ENCODE measurements around the gene LRP1B. TPM values are rescaled to one million over a fixed set of nuclear protein-coding genes. Genes with fewer than 3 reads are reported as not detected.
A peak's percentile ranks its signal among the peaks of the same experiment; 100 is the strongest.

LRP1B gene
- polyA plus RNA-seq, 2 of the 4 experiments (the other 2 are of a cell fraction), result 0.03 TPM; not detected in 1

DNA sequence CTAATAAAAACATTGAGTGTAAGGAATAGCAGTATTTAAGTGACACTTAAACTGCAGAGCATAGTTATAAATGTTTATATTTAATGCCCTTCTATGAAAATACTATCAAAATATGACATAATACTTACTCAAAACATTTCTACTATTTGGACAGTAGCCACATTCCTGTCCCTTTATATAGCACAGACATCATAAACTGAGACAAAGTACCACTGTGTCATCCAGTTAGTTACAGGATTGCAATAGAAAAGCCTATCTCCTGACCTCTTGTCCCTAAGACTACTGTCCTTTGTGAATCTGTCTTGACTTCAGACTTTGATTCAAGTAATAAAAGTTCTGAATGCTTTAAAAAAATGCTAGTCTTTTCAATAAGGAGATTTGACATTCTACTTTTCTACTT, 1822.1 kb downstream of the LRP1B start:
- TF ChIP-seq RAD21 (conservative IDR thresholded peaks at IDR 0.05 in 1 of 2, IDR thresholded peaks at IDR 0.05 in 1 of 2) (no peak), JUNB (IDR thresholded peaks at IDR 0.05) (no peak), FOSB (CRISPR knock-in tag; IDR thresholded peaks at IDR 0.05) (no peak), CHD2 (IDR thresholded peaks at IDR 0.05; ENCODE audit: low read length, partially characterized antibody) (no peak), GATA3 (IDR thresholded peaks at IDR 0.05; ENCODE audit: borderline replicate concordance) (no peak), MYC (IDR thresholded peaks at IDR 0.05; ENCODE audit: borderline replicate concordance, low read length) (no peak), SMC3 (IDR thresholded peaks at IDR 0.05) (no peak), RFX5 (IDR thresholded peaks at IDR 0.05) (no peak)
- TF ChIP-seq, protein P1, sequence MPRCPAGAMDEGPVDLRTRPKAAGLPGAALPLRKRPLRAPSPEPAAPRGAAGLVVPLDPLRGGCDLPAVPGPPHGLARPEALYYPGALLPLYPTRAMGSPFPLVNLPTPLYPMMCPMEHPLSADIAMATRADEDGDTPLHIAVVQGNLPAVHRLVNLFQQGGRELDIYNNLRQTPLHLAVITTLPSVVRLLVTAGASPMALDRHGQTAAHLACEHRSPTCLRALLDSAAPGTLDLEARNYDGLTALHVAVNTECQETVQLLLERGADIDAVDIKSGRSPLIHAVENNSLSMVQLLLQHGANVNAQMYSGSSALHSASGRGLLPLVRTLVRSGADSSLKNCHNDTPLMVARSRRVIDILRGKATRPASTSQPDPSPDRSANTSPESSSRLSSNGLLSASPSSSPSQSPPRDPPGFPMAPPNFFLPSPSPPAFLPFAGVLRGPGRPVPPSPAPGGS (IDR thresholded peaks at IDR 0.05), result no peak
- ChIA-PET CTCF (no interaction called here), POLR2A (no interaction called here)
- ATAC-seq (no peak), DNase-seq (ENCODE audit: low read depth in 1 of 2, low spot score in 1 of 2) (no peak), FAIRE-seq (no peak)
- Histone ChIP-seq H3K4me1 (no peaks in the 10 kb centered on the region), H3K9me3 (no peaks in the 10 kb centered on the region), H3K4me2 (no peak overlapping the region), H3K4me3 (no peak overlapping the region), H3K27ac (no peak overlapping the region)

DNA sequence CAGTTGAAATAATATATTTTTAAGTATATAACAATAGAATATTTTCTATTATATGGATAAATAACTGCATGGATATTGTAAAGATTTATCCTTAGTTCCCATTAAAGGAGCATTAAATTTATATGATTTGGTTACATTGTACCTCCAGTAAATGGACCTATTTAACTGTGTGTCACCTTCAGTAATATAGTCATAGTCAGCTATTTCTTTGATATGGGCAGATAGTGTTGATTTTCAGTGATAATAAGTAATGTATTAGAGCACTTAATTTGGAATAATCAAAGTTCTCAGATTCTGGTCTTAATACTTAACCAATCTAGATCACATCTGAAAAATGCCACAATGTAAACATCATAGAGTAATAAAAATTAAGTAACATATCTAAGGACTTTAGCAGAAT, 1823.3 kb downstream of the LRP1B start:
- DNase-seq (ENCODE audit: low read depth in 1 of 2, low spot score in 1 of 2) (no peak), ATAC-seq (no peak), FAIRE-seq (no peak)
- POLR2A ChIA-PET, result no interaction called here
- TF ChIP-seq MAFK (IDR thresholded peaks at IDR 0.05; ENCODE audit: partially characterized antibody) (peak; percentile 45), KDM5A (IDR thresholded peaks at IDR 0.05) (no peak)
- Histone ChIP-seq H3K4me1 (no peaks in the 10 kb centered on the region), H3K9me3 (no peaks in the 10 kb centered on the region), H3K4me3 (no peak overlapping the region), H3K4me2 (no peak overlapping the region), H3K27ac (no peak overlapping the region)
- CTCF ChIA-PET, result no interaction called here

DNA sequence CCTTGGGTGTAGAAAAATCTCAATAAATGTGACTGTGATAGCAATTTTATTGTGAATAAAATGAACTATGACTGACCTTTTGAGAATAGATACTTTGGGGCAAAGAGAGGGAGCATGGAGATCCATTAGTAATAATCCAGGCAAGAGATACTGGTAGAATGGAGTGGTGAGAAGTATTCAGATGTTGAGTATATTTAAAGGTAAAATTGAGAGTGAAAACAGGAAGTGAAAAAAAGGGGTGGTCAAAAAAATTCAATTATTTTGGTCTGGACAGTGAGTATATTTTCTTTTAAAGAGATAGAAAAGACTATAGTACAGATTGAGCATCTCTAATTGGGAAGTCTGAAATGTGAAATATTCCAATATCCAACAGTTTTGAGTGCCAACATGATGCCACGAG, 1835.0 kb downstream of the LRP1B start:
- no peak for ATAC-seq
- Histone ChIP-seq H3K4me3 (no peak overlapping the region), H3K9me3 (no peaks in the 10 kb centered on the region), H3K27ac (no peak overlapping the region), H3K4me2 (no peak overlapping the region), H3K4me1 (no peaks in the 10 kb centered on the region)
- no peak for FAIRE-seq
- ChIA-PET CTCF (no interaction called here), POLR2A (no interaction called here)
- WGBS (ENCODE audit: missing lambda C conversion rate), result 73% methylated on average over 1 of the region's 1 CpG
- no peak for DNase-seq (ENCODE audit: low read depth in 1 of 2, low spot score in 1 of 2)
- TF ChIP-seq HOXB5 (CRISPR knock-in tag; IDR thresholded peaks at IDR 0.05) (no peak), POLR2AphosphoS2 (conservative IDR thresholded peaks at IDR 0.05; ENCODE audit: low read length) (no peak), HEYL (CRISPR knock-in tag; IDR thresholded peaks at IDR 0.05) (no peak), RCOR1 (IDR thresholded peaks at IDR 0.05; ENCODE audit: low read depth, low read length) (no peak), ZFP36 (IDR thresholded peaks at IDR 0.05; ENCODE audit: borderline replicate concordance, partially characterized antibody) (no peak), POLR2A (IDR thresholded peaks at IDR 0.05; ENCODE audit: low read length) (no peak), HDAC2 (IDR thresholded peaks at IDR 0.05) (no peak)
- TF ChIP-seq, protein P2, sequence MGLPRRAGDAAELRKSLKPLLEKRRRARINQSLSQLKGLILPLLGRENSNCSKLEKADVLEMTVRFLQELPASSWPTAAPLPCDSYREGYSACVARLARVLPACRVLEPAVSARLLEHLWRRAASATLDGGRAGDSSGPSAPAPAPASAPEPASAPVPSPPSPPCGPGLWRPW (IDR thresholded peaks at IDR 0.05), result no peak
- TF ChIP-seq, protein P3, sequence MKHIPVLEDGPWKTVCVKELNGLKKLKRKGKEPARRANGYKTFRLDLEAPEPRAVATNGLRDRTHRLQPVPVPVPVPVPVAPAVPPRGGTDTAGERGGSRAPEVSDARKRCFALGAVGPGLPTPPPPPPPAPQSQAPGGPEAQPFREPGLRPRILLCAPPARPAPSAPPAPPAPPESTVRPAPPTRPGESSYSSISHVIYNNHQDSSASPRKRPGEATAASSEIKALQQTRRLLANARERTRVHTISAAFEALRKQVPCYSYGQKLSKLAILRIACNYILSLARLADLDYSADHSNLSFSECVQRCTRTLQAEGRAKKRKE (CRISPR knock-in tag; IDR thresholded peaks at IDR 0.05; ENCODE audit: low read depth), result no peak

DNA sequence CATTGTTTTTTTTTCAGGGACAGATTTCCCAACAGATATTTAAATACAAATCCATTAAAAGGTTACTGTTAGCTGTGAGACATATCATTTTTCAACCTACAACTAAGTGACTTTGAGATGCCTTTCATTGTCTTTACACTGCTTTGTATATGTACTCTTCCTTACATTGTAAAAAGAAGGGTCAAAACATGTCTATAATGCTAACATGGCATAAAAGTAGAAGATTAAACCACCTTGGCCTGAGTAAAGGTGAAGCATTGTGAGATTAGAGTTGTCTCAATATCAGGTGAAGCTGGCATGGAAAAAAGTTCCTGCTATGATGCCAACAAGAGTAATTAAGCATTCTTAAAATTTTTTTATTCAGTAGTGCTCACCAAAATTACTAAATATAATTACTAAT, 1842.1 kb downstream of the LRP1B start:
- ATAC-seq (no peak), DNase-seq (ENCODE audit: low read depth in 1 of 2, low spot score in 1 of 2) (no peak), FAIRE-seq (no peak)
- Histone ChIP-seq H3K4me3 (no peak overlapping the region), H3K27ac (no peak overlapping the region), H3K9me3 (no peaks in the 10 kb centered on the region), H3K4me2 (no peak overlapping the region), H3K4me1 (no peaks in the 10 kb centered on the region)
- ChIA-PET POLR2A (no interaction called here), CTCF (no interaction called here)
- no peak for TF ChIP-seq POLR2A (IDR thresholded peaks at IDR 0.05; ENCODE audit: low read length)
- TF ChIP-seq, protein P4, sequence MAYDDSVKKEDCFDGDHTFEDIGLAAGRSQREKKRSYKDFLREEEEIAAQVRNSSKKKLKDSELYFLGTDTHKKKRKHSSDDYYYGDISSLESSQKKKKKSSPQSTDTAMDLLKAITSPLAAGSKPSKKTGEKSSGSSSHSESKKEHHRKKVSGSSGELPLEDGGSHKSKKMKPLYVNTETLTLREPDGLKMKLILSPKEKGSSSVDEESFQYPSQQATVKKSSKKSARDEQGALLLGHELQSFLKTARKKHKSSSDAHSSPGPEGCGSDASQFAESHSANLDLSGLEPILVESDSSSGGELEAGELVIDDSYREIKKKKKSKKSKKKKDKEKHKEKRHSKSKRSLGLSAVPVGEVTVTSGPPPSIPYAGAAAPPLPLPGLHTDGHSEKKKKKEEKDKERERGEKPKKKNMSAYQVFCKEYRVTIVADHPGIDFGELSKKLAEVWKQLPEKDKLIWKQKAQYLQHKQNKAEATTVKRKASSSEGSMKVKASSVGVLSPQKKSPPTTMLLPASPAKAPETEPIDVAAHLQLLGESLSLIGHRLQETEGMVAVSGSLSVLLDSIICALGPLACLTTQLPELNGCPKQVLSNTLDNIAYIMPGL (CRISPR knock-in tag; IDR thresholded peaks at IDR 0.05; ENCODE audit: borderline replicate concordance), result no peak
- no peak for TF ChIP-seq CHD2 (IDR thresholded peaks at IDR 0.05; ENCODE audit: low read length, partially characterized antibody)
- TF ChIP-seq CHD4 (IDR thresholded peaks at IDR 0.05; ENCODE audit: borderline replicate concordance), result no peak
- no peak for TF ChIP-seq JUN (IDR thresholded peaks at IDR 0.05)
- TF ChIP-seq, protein P5, sequence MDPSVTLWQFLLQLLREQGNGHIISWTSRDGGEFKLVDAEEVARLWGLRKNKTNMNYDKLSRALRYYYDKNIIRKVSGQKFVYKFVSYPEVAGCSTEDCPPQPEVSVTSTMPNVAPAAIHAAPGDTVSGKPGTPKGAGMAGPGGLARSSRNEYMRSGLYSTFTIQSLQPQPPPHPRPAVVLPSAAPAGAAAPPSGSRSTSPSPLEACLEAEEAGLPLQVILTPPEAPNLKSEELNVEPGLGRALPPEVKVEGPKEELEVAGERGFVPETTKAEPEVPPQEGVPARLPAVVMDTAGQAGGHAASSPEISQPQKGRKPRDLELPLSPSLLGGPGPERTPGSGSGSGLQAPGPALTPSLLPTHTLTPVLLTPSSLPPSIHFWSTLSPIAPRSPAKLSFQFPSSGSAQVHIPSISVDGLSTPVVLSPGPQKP (IDR thresholded peaks at IDR 0.05; ENCODE audit: low read depth, low read length), result no peak
- no peak for TF ChIP-seq RNF2 (IDR thresholded peaks at IDR 0.05; ENCODE audit: borderline replicate concordance, low read depth)
- TF ChIP-seq, protein P6, sequence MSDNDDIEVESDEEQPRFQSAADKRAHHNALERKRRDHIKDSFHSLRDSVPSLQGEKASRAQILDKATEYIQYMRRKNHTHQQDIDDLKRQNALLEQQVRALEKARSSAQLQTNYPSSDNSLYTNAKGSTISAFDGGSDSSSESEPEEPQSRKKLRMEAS (IDR thresholded peaks at IDR 0.05), result no peak
- TF ChIP-seq RARB (CRISPR knock-in tag; IDR thresholded peaks at IDR 0.05), result no peak
- TF ChIP-seq, protein P1 (IDR thresholded peaks at IDR 0.05), result no peak

All from A549 (cell line).